Large intestine (tissue), 3 donors: ENCODE results near the gene DDX51. TPM values are rescaled to one million over a fixed set of nuclear protein-coding genes. Genes with fewer than 3 reads are reported as not detected.
"Not testable (repeated sequence)": the region's sequence is repeated elsewhere in the genome, so short reads cannot be mapped to it uniquely, and the experiment has no call there.

Experiments
- DNase-seq, 2 donors: peaks; one replicate each; pipeline versions ENCODE4 v3.0.0 to v3.0.0-alpha.2; 2013
- H3K27ac ChIP-seq: one replicate; pipeline ENCODE4 v1.5.1; 2013; ENCODE audit warnings: low read length
- H3K27me3 ChIP-seq: 2 replicates; pipeline ENCODE4 v1.6.1; 2013; ENCODE audit warnings: low read length; ENCODE audit not compliant: control insufficient read depth, insufficient read depth
- H3K36me3 ChIP-seq: 2 replicates; pipeline ENCODE4 v1.6.1; 2013; ENCODE audit warnings: low read length; ENCODE audit not compliant: control insufficient read depth, insufficient read depth
- H3K4me1 ChIP-seq: one replicate; pipeline ENCODE4 v1.6.1; 2013; ENCODE audit warnings: low read length; ENCODE audit not compliant: control insufficient read depth, insufficient read depth
- H3K4me3 ChIP-seq: one replicate; pipeline ENCODE4 v1.5.1; 2013; ENCODE audit warnings: low read length
- H3K9me3 ChIP-seq: one replicate; pipeline ENCODE4 v1.6.1; 2013; ENCODE audit warnings: mild to moderate bottlenecking, low read depth, low read length, moderate library complexity; ENCODE audit not compliant: control insufficient read depth
- WGBS: methylation state at CpG from one replicate; pipeline ENCODE4 v1.1.5; 2013; ENCODE audit warnings: low lambda C conversion rate; ENCODE audit not compliant: insufficient coverage; 5-methylcytosine and 5-hydroxymethylcytosine counted together
- polyA plus RNA-seq: library from polyadenylated mRNA; unstranded; fragments of 120-200 nt; gene quantifications from one replicate; pipeline ENCODE4 v1.2.1, GENCODE V29; 2013

DDX51 gene
- polyA plus RNA-seq, 1 donor = 18.9 TPM

DNA sequence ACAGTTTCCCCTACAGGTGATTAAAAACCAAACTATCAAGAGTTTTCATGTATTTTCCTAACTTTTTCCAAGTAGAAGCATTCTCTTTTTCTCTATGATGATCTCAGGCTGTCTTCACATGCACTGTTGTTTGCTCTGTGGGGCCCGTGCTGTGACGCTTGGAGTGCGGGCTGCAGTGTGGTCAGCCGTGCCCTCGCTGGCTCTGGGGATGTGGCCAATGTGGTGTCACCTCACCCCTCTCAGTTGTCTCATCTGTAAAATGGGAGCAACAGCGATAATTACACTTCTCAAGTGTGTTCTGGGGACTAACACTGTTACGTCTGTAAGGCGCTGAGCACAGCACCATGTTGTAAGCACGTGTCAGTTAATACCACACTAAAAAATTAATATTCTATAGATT lies 28.6 kb downstream of the DDX51 start:
- WGBS = no CpG with 5 or more reads among the region's 9 CpGs
- H3K4me3 ChIP-seq = no peak overlapping the region
- peaks cover 40% of the 10 kb centered on the region for H3K36me3 ChIP-seq
- no peak for DNase-seq
- peaks cover 4% of the 10 kb centered on the region for H3K9me3 ChIP-seq
- H3K27me3 ChIP-seq = no peaks in the 10 kb centered on the region
- no peaks in the 10 kb centered on the region for H3K4me1 ChIP-seq
- no peak overlapping the region for H3K27ac ChIP-seq

DNA sequence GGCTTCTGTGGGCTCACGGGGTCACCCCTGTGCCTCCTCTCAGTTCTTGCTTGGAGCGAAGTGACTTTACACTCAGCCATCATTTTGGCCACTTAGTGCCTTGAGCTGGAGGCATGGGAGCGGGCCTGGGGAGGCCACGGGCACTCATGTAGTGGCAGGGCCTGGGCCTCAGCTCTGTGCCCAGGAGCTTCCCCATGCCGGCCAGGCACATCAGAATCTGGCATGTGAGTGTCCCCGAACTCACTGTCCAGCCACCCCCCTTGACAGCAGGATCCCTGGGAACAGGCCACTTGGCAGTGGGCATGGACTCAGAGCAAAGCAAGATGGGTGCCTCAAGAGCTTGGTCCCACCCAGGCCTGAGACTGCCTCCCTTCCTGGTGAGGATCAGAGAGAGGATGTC lies 29.5 kb downstream of the DDX51 start:
- Histone ChIP-seq H3K27me3 (no peaks in the 10 kb centered on the region), H3K4me1 (no peaks in the 10 kb centered on the region), H3K27ac (no peak overlapping the region), H3K36me3 (peaks cover 39% of the 10 kb centered on the region), H3K4me3 (no peak overlapping the region), H3K9me3 (peaks cover 4% of the 10 kb centered on the region)
- DNase-seq = no peak
- WGBS = no CpG with 5 or more reads among the region's 6 CpGs

DNA sequence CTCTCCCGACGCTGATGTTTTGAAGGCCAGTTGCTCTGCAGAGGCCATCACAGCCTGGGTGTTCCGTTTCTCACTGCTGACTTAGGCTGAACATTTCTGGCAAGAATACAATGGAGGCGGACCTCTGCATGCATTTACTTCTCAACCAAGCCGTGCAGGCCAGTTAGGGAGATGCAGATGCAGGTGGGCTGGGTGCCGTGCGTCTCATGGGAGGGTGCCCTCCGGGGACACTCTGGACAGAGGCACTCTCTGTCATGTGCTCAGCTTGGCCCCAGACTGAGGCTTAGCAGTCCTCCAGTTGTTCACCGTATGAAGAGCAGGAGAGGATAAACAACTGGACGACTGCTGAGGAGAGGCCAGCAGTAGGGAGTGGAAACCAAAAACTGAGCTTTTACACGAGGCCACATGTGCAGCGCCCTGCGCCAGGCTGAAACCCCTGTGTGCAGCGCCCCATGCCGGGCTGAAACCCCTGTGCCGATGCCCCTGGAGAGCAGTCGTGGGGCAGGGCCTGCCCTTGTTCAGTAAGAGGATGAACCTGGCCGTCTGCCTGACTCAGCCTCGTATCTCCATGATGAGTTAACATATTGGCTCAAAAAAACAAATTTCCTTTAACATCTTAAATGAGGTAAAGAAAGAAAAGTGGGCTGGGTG lies 32.3 kb downstream of the DDX51 start:
- H3K9me3 ChIP-seq = no peaks in the 10 kb centered on the region
- H3K4me1 ChIP-seq = no peaks in the 10 kb centered on the region
- DNase-seq = no peak
- H3K36me3 ChIP-seq = peaks cover 44% of the 10 kb centered on the region
- H3K4me3 ChIP-seq = no peak overlapping the region
- WGBS = no CpG with 5 or more reads among the region's 19 CpGs
- no peak overlapping the region for H3K27ac ChIP-seq
- no peaks in the 10 kb centered on the region for H3K27me3 ChIP-seq

DNA sequence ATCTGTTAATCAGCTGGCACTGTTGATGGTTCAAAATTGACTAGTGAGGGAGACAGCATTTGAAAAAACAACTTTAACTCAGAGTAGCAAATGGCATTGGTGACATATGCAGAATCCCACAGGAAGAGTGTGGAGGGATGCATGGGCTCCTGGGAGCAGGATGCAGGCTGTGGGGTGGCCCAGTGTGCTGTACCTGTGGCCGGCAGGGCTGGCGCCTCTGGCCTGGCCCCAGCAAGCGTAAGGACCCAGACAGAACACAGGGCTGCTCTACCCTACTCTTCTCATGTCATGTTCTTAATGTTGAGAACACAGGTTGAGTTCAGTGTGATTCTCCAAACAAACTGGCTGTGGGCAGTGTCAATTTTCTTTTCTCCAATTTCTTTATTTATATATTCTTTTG lies 33.4 kb downstream of the DDX51 start:
- H3K4me1 ChIP-seq = no peaks in the 10 kb centered on the region
- no peak overlapping the region for H3K27ac ChIP-seq
- no peak overlapping the region for H3K4me3 ChIP-seq
- no CpG with 5 or more reads among the region's 3 CpGs for WGBS
- H3K27me3 ChIP-seq = no peaks in the 10 kb centered on the region
- no peak for DNase-seq
- H3K9me3 ChIP-seq = no peaks in the 10 kb centered on the region
- H3K36me3 ChIP-seq = peaks cover 39% of the 10 kb centered on the region

DNA sequence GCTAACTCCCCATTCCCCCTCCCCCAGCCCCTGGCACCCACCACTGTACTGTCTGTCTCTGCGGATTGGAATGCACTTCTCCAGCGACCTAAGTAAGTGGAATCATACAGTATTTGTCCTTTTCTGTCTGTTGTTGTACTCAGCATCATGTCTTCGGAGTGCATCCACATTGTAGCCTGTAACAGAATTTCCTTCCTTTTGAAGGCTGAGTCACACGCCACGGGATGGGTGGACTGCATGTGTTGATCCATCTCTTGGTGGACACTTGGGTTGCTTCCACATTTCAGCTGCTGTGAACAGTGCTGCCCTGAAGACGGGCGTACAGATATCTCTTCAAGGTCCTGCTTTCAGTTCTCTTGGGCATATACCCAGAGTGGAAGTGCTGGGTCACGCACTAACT lies 34.4 kb downstream of the DDX51 start:
- DNase-seq = no peak
- WGBS = no CpG with 5 or more reads among the region's 8 CpGs
- no peak overlapping the region for H3K4me3 ChIP-seq
- no peak overlapping the region for H3K27ac ChIP-seq
- H3K4me1 ChIP-seq = no peaks in the 10 kb centered on the region
- peaks cover 35% of the 10 kb centered on the region for H3K36me3 ChIP-seq
- no peaks in the 10 kb centered on the region for H3K9me3 ChIP-seq
- H3K27me3 ChIP-seq = no peaks in the 10 kb centered on the region

DNA sequence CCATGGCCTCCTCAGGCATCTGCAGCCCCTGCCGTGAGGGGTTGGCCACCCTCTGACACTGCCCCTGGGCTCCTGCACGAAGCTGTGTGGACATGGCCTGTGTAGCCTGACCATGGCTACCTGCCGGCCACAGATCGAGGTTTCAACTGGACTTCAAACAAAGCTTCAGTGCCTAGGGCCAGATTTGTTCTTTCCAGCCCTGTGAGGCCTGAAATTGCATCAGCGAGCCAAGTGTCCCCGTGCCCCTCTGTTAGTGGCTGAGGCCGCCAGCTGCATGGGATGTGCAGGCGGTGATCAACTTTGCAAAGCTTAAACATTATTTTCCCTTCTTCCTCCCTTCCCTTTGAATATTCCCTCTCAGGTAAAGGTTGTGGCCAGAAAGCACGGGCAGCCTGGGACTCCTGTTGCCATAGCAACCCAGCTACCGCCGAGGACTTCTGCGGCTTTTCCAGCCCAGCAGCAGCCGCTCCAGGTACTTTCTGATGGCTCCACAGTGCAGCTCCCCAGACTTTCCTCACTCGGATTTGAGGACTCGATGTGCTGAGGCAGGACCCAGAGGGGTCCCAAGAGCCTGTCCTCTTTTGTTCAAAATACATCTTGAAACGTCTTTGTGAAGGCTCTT lies 35.8 kb downstream of the DDX51 start:
- Histone ChIP-seq H3K9me3 (no peaks in the 10 kb centered on the region), H3K4me1 (no peaks in the 10 kb centered on the region), H3K36me3 (peaks cover 26% of the 10 kb centered on the region), H3K4me3 (no peak overlapping the region), H3K27me3 (no peaks in the 10 kb centered on the region), H3K27ac (no peak overlapping the region)
- WGBS = no CpG with 5 or more reads among the region's 16 CpGs
- DNase-seq = no peak

DNA sequence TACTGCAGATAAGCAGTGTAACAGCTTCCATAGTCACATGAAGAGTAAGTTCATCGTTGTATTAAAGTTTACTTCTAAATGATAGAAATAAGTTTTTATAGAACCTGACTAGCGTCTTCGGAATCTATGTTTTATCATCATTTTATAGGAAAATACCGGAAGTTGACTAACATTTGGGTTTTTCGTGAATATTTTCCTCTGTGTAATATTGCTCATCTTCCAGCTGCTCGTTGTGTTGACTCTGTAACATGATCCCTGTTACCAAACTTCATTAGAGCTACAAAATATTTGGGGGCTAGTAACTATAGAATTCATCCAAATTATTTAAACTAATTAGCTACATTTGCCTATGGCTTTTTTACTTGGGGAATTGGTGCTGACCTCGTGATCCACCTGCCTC lies 37.2 kb downstream of the DDX51 start:
- WGBS = 100% methylated on average over 3 of the region's 7 CpGs

DNA sequence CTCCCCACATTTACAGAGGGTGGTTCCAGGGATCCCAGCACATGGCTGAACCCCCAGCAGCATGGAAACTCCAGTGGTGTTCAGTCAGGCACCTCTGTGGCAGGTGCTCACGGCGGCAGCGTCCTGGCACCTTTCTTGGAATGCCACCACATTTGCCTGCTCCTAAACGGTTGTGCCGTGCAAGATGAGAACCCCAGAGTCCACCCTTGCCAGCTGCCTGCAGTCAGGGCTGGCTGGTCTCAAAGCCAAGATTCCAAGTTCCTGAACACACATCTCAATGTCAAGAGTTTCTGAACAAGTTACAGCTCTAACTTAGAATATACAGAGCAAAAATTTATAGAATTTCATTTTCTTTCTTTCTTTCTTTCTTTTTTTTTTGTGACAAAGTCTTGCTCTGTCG lies 38.7 kb downstream of the DDX51 start:
- Histone ChIP-seq H3K9me3 (no peaks in the 10 kb centered on the region), H3K27ac (no peak overlapping the region), H3K4me3 (no peak overlapping the region), H3K27me3 (no peaks in the 10 kb centered on the region), H3K4me1 (no peaks in the 10 kb centered on the region), H3K36me3 (peaks cover 20% of the 10 kb centered on the region)
- no CpG with 5 or more reads among the region's 6 CpGs for WGBS
- DNase-seq = no peak

More for the DNA sequence above, 37.2 kb downstream of the DDX51 start:
- DNase-seq = no peak
- Histone ChIP-seq H3K36me3 (peaks cover 28% of the 10 kb centered on the region), H3K9me3 (no peaks in the 10 kb centered on the region), H3K27me3 (no peaks in the 10 kb centered on the region), H3K4me1 (no peaks in the 10 kb centered on the region), H3K27ac (no peak overlapping the region), H3K4me3 (no peak overlapping the region)

DNA sequence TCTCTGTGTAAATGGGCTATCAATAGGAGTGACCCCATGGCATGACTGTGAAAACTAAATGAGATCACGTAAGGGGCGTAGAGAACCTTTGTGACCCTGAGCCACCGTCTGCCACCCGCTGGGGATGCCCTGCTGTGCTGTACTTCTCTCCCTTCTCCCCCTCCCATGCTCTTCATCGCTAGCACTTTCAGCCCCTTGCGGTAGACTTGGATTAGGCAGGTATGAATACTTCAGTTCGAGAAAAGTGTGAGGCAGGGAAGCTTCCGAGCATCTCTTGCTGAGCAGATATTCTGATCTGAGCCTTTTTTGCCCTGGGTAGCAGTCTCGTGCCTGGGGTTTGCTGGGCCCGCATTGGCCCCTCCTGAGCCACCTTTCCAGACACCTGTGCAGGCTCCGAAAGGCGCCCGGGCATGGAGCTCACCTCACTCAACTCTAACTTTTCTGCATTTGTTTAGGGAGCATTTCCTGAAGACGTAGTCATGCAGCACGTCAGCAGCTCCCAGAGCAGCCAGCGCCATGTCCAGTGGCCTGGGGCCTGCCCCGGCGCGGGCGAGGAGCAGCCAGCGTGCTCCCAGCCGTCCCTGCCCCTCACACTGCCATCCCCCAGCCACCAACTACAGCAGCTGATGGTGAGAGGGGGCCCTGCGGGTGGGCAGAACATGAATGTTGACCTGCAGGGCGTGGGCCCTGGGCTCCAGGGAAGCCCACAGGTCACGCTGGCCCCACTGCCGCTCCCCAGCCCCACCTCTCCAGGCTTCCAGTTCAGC lies 40.4 kb downstream of the DDX51 start:
- Histone ChIP-seq H3K9me3 (no peaks in the 10 kb centered on the region), H3K36me3 (peaks cover 21% of the 10 kb centered on the region), H3K27me3 (no peaks in the 10 kb centered on the region), H3K4me3 (no peak overlapping the region), H3K27ac (no peak overlapping the region), H3K4me1 (no peaks in the 10 kb centered on the region)
- no peak for DNase-seq
- WGBS = 80% methylated on average over 1 of the region's 26 CpGs

DNA sequence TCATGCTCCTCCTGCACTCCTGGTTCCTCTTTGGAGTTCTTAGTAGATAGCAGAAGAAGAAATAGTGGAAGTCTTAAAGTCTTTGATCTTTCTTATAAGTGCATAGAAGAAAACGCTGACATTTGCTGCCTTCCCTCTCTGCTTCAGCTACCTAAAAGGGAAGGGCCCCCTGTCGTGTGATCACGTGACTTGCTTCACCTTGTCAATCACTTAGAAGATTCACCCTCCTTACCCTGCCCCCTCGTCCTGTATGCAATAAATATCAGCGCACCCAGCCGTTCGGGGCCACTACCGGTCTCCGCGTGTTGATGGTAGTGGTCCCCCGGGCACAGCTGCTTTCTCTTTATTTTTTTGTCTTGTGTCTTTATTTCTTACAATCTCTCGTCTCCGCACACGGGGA lies 41.0 kb downstream of the DDX51 start:
- not testable (repeated sequence) for H3K27ac ChIP-seq, H3K4me1 ChIP-seq, H3K9me3 ChIP-seq, H3K4me3 ChIP-seq, DNase-seq, H3K27me3 ChIP-seq
- no CpG with 5 or more reads among the region's 14 CpGs for WGBS
- peaks cover 15% of the 10 kb centered on the region for H3K36me3 ChIP-seq
